Gastrocnemius medialis (tissue), 4 donors: ENCODE data around the gene DYNLRB1. TPM values are rescaled to one million over a fixed set of nuclear protein-coding genes. Genes with fewer than 3 reads are reported as not detected.

Experiments used
- ATAC-seq, 2 donors: fragments of 150-250 bp; one replicate each; pipeline ENCODE4 v1.9.1; 2016
- DNase-seq, 2 donors: peaks; one replicate each; pipeline ENCODE4 v3.0.0-alpha.2; 2019
- H3K27ac ChIP-seq, 4 donors: fragments of 200-600 bp; sonication (generic); 1 replicate in 1 of 4; 2 replicates in 3 of 4; pipeline ENCODE4 v1.5.1; 2016 to 2018; ENCODE audit warnings: mild to moderate bottlenecking in 2 of 4, moderate library complexity in 1 of 4
- H3K27me3 ChIP-seq, 3 donors: fragments of 200-600 bp; sonication (generic) in 2 of 3; 1 replicate in 1 of 3; 2 replicates in 2 of 3; pipeline versions ENCODE4 v1.5.1 to v1.6.0; 2016 to 2019; ENCODE audit warnings: mild to moderate bottlenecking in 1 of 3, moderate library complexity in 1 of 3
- H3K36me3 ChIP-seq, 2 donors: fragments of 200-600 bp; sonication (generic) in 1 of 2; one replicate each; pipeline ENCODE4 v1.5.1; 2017 to 2018
- H3K4me1 ChIP-seq, 2 donors: fragments of 200-600 bp; sonication (generic) in 1 of 2; one replicate each; pipeline ENCODE4 v1.5.1; 2016 to 2017; ENCODE audit warnings: mild to moderate bottlenecking in 2 of 2
- H3K4me3 ChIP-seq, 4 donors: fragments of 200-600 bp; sonication (generic) in 3 of 4; 1 replicate in 1 of 4; 2 replicates in 3 of 4; pipeline ENCODE4 v1.5.1; 2016 to 2019; ENCODE audit warnings: mild to moderate bottlenecking in 2 of 4
- H3K9me3 ChIP-seq, 3 donors: fragments of 200-600 bp; sonication (generic) in 2 of 3; 1 replicate in 1 of 3; 2 replicates in 2 of 3; pipeline ENCODE4 v1.5.1; 2016 to 2019
- POLR2A ChIP-seq, 2 donors: fragments of 450-650 bp; IDR thresholded peaks; one replicate each; pipeline ENCODE4 v1.6.1; 2017; ENCODE audit warnings: antibody characterized with exemption in 2 of 2, mild to moderate bottlenecking in 2 of 2, moderate library complexity in 2 of 2
- in situ Hi-C, 4 donors: fragments of 200-750 bp; cut with MboI; loops; one replicate each; pipeline versions ENCODE4 v1.15.0 to v1.8.0; 2017; ENCODE audit warnings: low sequenced_read_pairs in 4 of 4
- intact Hi-C: fragments of 100-400 bp; cut with DNase I; formaldehyde crosslinking; loops from one replicate; pipeline ENCODE4 v1.15.1; 2023; ENCODE audit warnings: low total_unique reads
- total RNA-seq, 4 donors: library from RNA; depleted of rRNA; stranded (reverse); fragments of >200 nt; gene quantifications; one replicate each; pipeline versions ENCODE4 v1.1.0 to v1.2.3, GENCODE V29; 2016
- TF ChIP-seq, protein P1 (sequence below), 5 experiments: fragments of 450-650 bp in 3 of 5; fragments of 200-600 bp in 2 of 5; sonication (generic) in 2 of 5; IDR thresholded peaks in 4 of 5; conservative IDR thresholded peaks in 1 of 5; 1 replicate in 4 of 5; 2 replicates in 1 of 5; pipeline ENCODE4 v1.5.1; 2016 to 2019; ENCODE audit warnings: antibody characterized with exemption in 5 of 5, mild to moderate bottlenecking in 3 of 5, moderate library complexity in 3 of 5

DYNLRB1 gene
- total RNA-seq, 4 donors from 2014 or later = 115 to 216 (median 142) TPM

- intact Hi-C loops = no loop called here
- no peaks in the 10 kb centered on the region for H3K27me3 ChIP-seq
- ATAC-seq (no peak), DNase-seq (no peak)
- in situ Hi-C loops = loop anchor here in 1 of 4 donors (25.0 kb wide), 1 partner anchor 168 kb away; the partner anchor contains the start of gene TP53INP2
- no peaks in the 10 kb centered on the region for H3K9me3 ChIP-seq
- no peaks in the 10 kb centered on the region for H3K4me1 ChIP-seq
- TF ChIP-seq, protein P1, sequence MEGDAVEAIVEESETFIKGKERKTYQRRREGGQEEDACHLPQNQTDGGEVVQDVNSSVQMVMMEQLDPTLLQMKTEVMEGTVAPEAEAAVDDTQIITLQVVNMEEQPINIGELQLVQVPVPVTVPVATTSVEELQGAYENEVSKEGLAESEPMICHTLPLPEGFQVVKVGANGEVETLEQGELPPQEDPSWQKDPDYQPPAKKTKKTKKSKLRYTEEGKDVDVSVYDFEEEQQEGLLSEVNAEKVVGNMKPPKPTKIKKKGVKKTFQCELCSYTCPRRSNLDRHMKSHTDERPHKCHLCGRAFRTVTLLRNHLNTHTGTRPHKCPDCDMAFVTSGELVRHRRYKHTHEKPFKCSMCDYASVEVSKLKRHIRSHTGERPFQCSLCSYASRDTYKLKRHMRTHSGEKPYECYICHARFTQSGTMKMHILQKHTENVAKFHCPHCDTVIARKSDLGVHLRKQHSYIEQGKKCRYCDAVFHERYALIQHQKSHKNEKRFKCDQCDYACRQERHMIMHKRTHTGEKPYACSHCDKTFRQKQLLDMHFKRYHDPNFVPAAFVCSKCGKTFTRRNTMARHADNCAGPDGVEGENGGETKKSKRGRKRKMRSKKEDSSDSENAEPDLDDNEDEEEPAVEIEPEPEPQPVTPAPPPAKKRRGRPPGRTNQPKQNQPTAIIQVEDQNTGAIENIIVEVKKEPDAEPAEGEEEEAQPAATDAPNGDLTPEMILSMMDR (IDR thresholded peaks at IDR 0.05 in 4 of 5, conservative IDR thresholded peaks at IDR 0.05 in 1 of 5) = no peak
- H3K27ac ChIP-seq = no peak overlapping the region
- H3K36me3 ChIP-seq = peaks cover 0 to 15% of the 10 kb centered on the region in 2 donors
- no peak overlapping the region for H3K4me3 ChIP-seq
Observed at GRCh38 chr20:34544109-34544796, 28.0 kb downstream of the DYNLRB1 start.

- TF ChIP-seq, protein P1 (IDR thresholded peaks at IDR 0.05 in 4 of 5, conservative IDR thresholded peaks at IDR 0.05 in 1 of 5) = no peak
- TF ChIP-seq POLR2A (IDR thresholded peaks at IDR 0.05) = no peak
- in situ Hi-C loops (loop anchor here in 1 of 4 donors (25.0 kb wide), 1 partner anchor 166 kb away; the partner anchor contains the start of gene TP53INP2), intact Hi-C loops (no loop called here)
- ATAC-seq = no peak
- no peaks in the 10 kb centered on the region for H3K9me3 ChIP-seq
- H3K36me3 ChIP-seq = peaks cover 0 to 1% of the 10 kb centered on the region in 2 donors
- no peaks in the 10 kb centered on the region for H3K4me1 ChIP-seq
- H3K27ac ChIP-seq = no peak overlapping the region
- no peaks in the 10 kb centered on the region for H3K27me3 ChIP-seq
- DNase-seq = no peak
- no peak overlapping the region for H3K4me3 ChIP-seq
Observed at GRCh38 chr20:34546751-34547181, 30.5 kb downstream of the DYNLRB1 start.

DNA sequence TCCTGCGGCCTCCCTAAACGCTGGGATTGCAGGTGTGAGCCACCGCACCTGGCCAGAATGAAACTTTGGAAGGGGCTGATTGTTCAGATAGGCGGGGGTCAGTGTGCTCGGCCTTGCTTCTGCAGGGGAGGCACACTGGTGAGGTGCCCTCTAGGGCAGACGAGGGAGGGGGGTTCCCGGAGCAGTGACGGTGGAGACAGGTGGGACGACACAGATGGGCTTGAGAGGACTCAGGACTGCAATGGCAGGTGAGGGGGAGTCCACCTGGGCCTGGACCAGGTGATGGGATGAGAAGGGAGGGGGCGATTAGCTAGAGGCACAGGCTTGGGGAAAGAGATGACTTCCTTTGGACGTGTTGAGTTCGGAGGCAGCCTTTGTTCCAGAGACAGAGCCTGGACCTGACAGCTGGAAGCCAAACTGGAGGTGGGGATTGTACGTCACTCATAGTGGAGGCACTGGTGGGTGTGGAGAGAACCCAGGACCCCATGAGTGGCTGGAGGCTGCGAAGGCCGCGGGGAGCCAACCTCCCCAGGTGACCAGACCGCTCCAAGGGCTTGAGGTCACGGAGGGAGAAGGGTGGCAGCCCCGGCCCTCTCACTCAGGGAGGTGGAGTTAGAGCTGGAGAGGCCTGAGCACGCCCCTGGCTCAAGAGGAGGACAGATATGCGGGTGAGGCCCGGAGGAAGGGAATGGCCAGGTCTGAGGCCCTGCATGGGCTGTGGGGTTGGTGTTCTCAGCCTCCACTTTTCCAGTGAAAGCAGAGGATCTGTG is 31.8 kb downstream of the DYNLRB1 start:
- DNase-seq = no peak
- no peak overlapping the region for H3K27ac ChIP-seq
- in situ Hi-C loops (loop anchor here in 1 of 4 donors (25.0 kb wide), 1 partner anchor 164 kb away; the partner anchor contains the start of gene TP53INP2), intact Hi-C loops (no loop called here)
- no peaks in the 10 kb centered on the region for H3K9me3 ChIP-seq
- H3K27me3 ChIP-seq = no peaks in the 10 kb centered on the region
- H3K4me1 ChIP-seq = no peaks in the 10 kb centered on the region
- H3K4me3 ChIP-seq = no peak overlapping the region
- no peak for ATAC-seq
- H3K36me3 ChIP-seq = no peaks in the 10 kb centered on the region
- TF ChIP-seq POLR2A (IDR thresholded peaks at IDR 0.05) = no peak
- TF ChIP-seq, protein P1 (IDR thresholded peaks at IDR 0.05 in 4 of 5, conservative IDR thresholded peaks at IDR 0.05 in 1 of 5) = no peak

- Histone ChIP-seq H3K27ac (no peak overlapping the region), H3K36me3 (no peaks in the 10 kb centered on the region), H3K4me1 (peaks cover 0 to 5% of the 10 kb centered on the region in 2 donors), H3K27me3 (no peaks in the 10 kb centered on the region), H3K4me3 (no peak overlapping the region), H3K9me3 (no peaks in the 10 kb centered on the region)
- intact Hi-C loops (no loop called here), in situ Hi-C loops (loop anchor here in 1 of 4 donors (25.0 kb wide), 1 partner anchor 163 kb away; the partner anchor contains the start of gene TP53INP2)
- TF ChIP-seq POLR2A (IDR thresholded peaks at IDR 0.05) = no peak
- TF ChIP-seq, protein P1 (IDR thresholded peaks at IDR 0.05 in 4 of 5, conservative IDR thresholded peaks at IDR 0.05 in 1 of 5) = no peak
- no peak for DNase-seq
- no peak for ATAC-seq
Observed at GRCh38 chr20:34549291-34549928, 33.2 kb downstream of the DYNLRB1 start.
